ENCODE results near the gene PTPA.
"Not testable (repeated sequence)": the region's sequence is repeated elsewhere in the genome, so short reads cannot be mapped to it uniquely, and the experiment has no call there.

PTPA gene

DNA sequence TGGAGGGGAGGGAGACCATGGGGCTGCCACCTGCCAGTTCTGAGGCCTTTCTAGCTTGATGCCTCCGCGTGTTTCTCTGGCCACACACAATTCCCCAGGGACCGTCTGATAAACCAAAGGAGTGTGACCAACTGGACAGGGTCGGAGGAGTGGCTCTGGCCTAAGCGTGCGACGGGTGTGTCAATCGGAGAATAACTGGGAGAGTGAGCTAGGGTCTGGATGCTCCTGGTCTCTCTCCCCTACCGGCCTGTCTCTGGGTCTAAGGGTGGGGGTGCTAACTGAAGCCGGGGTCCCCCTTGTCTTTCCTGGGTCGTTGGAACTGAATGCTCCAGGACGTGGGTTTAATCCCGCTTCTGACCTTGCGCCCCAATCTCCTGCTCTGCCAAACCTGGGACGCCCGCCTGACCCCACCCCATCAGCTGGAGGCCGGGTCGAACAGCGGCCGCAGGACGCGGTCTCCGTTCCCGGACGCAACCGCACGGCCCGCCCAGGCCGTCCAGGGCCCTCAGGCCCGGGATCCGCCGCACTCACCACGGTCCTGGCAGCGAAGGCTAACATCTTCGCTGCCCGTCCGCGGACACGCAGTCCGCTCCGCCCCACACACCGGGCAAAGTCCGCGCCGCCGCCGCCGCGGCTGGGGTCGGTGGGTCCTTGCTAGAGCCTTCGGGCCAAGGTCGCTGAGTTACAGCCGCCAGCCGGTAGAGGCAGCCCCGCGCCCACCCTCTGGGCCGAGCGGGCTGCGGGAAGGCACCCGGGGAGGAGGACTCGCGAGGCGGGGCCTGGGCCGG, 1.1 kb upstream of the PTPA start:
- DNase-seq, result no peak

DNA sequence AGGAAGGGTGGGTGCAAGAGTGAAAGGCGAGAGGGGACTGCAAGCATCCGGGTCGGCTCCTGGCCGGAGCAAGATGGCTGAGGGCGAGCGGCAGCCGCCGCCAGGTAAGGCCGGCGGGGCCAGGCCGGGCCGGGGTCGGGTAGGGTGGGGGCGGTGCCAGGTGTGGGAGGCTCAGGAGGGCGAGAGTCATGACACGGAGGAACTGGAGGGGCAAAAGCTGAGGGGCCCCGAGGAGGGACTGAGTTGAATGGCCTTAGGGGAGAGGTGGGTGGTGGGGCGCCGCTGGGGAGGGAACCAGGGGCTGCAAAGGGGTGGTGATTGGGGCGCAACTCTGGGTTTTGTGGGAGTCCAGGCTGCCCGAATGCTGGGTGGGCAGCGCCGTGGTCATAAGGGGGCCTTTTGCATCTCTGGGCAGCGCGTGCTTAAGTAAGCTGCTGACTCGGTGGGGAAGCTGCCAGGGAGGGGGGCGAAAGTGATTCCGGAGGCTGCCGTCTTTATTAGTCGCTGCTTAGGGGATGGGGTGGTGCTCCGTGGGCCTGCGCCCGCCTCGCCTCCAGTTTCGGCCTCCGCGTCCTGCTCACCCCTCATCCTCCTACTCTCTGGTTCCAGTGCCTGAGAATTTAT, 425 bp downstream of the PTPA start:
- no peak for DNase-seq

DNA sequence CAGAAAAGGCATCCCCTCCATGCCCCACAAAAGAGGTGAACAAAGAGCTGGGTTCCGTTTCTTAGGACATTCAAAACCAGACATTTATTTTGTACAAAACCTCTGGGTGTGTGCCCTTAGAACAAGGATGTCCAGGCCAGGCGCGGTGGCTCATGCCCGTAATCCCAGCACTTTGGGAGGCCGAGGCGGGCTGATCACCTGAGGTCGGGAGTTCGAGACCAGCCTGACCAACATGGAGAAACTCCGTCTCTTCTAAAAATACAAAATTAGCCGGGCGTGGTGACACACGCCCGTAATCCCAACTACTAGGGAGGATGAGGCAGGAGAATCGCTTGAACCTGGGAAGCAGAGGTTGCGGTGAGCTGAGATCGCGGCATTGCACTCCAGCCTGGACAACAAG, 1.3 kb downstream of the PTPA start:
- DNase-seq, result not testable (repeated sequence)

DNA sequence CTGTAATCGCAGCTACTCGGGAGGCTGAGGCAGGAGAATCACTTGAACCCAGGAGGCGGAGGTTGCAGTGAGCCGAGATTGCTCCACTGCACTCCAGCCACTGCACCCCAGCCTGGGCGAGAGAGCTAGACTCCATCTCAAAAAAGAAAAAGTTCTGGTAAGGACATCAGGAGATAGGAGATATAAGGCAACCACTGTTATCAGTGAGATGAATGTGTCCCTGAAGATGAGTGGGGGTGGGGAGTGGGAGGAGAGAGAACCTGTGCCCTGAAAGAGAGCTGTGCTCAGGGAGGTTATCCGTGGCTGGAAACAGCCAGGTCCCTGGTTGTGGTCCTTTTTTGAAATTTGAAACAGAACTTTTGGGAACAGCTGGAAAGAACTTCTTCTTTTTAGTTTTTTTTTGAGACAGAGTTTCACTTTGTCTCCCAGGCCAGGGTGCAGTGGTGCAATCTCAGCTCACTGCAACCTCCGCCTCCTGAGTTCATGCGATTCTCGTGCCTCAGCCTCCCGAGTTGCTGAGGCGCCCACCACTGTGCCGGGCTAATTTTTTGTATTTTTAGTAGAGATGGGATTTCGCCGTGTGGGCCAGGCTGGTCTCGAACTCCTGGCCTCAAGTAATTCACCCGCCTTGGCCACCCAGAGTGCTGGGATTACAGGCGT, 2.6 kb downstream of the PTPA start:
- no peak for DNase-seq

DNA sequence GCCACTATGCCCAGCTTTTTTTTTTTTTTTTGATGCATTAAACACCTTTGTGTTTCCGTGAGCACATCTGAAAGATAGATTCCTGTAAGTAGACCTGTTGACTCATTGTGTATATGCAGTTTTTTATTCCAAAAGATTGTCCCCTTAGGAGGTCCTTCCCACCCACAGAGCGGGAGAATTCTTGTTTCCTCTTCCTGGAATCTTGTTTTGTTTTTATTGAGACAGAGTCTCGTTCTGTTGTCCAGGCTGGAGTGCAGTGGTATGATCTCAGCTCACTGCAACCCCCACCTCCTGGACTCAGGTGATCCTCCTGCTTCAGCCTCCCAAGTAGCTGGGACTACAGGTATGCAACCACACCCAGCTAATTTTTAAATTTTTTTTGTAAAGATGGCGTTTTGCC, 7.6 kb downstream of the PTPA start:
- no peak for DNase-seq

DNA sequence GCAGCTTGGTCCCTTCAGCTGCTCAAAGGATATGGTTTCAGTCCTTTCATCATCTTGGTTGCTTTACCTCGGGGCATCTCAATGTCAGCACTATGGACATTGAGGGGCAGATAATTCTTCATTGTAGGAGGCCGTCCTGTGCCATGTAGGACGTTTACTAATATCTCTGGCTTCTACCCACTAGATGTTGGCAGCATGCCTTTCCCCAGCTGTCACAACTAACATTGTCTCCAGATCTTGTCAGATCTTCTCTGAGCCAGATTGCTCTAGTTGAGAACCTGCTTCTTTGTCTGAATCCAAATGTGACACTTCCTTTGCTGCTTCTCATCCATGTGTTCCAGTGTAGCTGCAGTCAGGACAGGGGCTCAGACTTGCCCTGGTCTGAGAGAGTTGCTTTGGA, 10.3 kb downstream of the PTPA start:
- DNase-seq, result no peak

DNA sequence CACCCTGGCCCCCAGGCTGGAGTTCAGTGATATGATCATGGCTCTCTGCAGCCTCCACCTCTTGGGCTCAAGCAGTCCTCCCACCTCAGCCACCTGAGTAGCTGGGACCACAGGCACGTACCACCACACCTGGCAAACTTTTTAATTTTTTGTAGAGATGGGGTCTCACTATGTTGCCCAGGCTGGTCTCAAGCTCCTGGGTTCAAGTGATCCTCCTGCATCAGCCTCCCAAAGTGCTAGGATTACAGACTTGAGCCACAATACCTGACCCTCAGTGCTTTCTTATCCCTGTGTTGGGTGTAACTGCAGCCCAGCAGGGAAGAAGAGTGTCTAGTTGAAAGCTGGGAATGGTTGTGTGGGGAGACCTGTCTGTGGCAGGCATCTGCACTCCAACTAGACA, 10.9 kb downstream of the PTPA start:
- DNase-seq, result no peak

DNA sequence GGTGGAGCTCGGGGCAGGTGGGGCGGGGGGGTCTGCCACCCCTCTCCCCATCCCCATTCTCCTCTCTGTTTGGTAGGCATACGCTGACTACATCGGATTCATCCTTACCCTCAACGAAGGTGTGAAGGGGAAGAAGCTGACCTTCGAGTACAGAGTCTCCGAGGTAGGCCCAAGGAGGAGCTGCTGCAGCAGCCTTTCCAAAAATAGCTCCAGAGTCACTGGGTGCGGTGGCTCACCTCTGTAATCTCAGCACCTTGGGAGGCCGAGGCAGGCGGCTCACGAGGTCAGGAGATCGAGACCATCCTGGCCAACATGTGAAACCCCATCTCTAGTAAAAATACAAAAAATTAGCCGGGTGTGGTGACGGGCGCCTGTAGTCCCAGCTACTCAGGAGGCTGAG, 11.8 kb downstream of the PTPA start:
- not testable (repeated sequence) for DNase-seq

DNA sequence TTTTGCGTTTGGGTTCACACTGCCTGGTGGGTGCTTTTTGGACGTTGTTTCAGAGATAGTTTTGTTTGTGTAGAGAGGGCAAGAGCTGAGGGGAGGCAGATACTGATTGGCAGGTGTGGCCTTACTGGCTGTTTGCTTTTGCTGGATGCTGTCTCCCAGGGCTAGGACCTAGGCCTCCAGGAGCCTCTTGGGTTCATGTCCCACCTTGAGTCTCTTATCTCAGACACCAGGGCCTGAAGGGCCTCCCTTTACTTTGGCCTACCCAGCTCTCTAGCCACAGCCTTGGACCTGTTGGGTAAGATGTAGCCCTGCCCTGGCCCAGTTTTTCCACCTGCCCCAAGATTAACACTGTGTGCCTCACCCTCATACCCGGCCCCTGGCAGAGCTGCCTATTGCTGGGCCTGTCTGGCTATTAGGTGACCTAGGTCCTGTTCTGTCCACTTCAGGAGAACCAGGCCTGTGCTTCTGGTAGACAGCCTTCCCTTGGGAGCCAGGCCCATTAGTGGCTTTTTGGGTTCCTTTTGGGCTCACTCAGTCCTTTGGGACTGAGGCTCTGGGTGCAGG, 13.4 kb downstream of the PTPA start:
- no peak for DNase-seq

DNA sequence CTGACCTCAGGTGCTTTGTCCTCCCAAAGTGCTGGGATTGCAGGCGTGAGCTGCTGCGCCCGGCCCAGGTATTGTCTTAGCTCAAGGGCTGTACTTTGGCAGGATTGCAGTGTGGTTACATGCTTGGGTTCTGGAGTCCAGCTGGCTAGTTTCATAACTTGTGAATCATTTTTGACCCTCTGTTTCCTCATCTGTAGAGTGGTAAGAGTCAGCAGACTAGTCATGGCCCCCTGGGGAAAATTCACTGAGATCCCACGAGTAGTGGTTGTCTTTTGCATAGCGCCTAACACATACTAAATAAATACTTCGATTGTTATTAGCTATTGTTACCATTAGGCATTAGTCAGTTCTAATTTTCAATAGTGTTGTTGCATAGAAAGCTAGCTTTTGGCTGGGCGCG, 14.3 kb downstream of the PTPA start:
- DNase-seq, result no peak

DNA sequence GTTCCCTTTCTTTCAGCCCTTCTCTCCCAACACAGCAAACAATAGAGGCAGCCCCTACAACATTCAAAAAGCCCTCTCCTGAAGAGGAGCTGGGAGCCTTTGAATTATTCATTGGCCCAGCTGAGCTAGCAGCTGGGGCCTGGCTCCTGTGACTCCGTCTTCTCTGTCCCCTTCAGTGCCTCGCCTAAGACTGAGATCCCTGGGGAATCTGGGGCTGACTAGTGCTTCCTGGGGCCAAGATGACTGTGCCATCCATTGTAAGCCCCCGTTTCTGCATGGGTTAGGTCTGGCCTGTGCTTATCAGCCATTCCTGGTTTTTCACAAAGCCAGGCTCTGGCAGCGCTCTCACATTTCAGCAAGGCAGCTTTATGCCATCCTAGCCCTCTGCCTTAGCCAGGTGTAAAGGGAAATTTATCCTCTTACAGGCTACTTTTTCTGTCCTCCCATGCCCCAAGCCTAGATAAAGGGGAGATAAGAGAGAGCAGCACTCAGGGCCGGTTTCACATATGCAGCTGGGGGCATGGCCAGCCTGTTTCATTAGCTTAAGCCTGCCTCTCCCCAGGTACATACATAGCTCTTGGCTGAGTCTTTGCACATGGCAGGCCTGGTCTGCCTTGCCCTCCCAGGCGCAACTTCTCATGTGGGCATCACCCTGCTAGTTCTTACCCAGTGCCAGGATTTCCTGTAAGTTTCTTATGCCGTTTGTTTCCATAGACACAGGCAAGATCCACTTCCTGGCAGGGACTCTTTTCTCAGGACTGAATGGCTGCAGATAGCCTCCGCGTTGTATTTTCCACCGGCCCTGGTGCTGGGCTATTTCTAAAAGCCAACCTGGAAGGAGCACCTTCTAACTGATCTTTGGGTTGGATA, 15.8 kb downstream of the PTPA start:
- no peak for DNase-seq

DNA sequence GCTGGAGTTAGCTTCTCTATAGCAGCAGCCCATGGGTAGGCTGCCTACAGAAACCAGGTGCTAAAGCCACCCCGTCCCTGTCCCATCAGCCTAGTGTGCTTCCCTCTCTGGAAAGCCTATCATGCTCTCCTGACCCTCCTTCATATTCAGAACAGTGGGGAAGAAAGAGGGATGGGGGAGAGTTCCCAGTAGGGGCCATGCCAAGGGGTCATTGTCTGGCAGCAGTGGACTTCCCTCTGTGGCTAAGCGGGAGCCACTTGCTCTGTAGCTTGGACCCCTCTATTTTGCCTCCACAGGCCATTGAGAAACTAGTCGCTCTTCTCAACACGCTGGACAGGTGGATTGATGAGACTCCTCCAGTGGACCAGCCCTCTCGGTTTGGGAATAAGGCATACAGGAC, 17.5 kb downstream of the PTPA start:
- DNase-seq, result no peak

DNA sequence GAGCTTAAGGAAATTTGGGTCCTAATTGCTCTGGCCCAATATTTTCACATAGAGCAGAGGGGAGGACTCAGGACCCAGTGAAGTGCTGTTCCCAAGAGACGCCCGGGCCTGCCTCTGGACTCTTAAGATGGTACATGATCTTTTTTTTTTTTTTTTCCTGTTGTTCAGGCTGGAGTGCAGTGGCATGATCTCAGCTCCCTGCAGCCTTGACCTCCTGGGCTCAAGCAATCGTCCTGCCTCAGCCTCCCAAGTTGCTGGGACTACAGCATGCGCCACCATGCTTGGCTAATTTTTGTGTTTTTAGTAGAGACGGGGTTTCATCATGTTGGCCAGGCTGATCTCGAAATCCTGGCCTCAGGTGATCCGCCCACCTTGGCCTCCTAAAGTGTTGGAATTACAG, 19.1 kb downstream of the PTPA start:
- DNase-seq, result not testable (repeated sequence)

DNA sequence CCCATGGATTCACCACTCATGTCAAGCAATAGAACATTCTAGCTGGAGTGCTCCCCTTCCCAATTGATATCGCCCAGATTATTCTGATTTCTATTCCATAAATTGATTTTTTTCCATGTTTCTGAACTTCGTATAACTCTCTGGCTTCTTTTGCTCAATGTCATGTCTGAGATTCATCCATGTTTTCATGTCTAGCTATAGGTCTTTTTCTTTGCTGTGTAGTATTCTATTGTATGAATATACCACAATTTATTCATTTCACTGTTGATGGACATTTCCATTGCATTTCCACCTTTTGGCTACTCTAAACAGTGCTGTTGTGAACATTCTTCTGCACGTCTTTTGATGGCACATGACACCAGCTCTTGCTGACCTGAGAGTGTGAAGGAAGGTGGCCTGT, 19.6 kb downstream of the PTPA start:
- DNase-seq, result no peak

DNA sequence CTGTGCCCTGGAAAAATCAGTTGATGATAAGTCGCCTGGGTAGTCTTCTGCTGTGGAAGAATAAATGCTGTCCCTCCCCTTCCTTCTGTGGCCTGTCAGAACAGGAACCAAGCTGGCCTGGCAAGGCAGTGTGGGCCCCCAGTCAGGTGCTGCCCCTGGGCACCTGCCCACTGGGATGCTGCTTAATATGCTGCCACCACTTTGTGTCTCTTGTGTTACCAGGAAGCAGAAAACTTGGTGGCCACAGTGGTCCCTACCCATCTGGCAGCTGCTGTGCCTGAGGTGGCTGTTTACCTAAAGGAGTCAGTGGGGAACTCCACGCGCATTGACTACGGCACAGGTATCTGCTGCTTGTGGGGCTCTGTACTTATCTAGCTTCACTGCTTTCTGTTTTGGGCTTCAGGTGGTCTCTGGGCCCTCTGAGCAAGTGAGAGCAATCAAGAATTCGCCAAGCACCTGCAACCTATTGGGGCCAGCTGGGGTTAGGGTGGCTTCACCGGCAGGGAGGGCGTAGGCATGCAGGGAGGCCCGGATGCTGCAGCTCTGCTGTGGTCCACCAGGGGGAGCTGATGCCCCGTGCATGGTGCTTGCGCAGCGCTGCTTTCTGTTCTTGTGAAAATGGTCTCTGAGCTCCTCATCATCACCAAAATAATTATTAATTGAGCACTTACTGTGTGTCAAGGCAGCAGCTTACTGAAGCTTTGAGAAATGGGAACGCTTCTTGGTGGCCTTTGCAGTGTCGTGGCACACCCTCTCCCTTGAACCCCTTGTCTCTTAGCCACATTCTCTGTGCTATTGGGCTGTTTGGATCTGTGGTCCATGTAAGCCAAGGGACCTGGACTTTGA, 20.3 kb downstream of the PTPA start:
- DNase-seq, result peak; percentile 13

DNA sequence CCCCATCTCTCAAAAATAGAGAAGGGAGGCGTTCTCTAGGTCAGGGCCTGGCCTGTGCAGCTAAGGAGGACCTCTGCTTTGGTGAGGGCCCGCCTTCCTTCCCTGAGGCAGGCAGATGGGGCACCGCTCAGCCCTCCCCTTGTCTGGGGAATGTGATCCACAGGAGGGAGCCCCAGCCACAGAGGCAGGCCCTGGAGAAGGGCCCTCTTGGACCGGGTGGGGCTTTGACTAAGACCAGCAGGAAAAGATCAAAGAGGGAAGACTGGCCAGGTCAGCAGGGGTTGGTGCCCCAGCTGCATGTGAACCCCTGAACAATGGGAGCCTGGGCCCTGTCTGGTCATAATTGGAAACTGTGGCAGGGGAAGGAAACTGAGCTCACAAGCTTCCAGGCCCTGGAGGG, 21.9 kb downstream of the PTPA start:
- DNase-seq, result no peak

DNA sequence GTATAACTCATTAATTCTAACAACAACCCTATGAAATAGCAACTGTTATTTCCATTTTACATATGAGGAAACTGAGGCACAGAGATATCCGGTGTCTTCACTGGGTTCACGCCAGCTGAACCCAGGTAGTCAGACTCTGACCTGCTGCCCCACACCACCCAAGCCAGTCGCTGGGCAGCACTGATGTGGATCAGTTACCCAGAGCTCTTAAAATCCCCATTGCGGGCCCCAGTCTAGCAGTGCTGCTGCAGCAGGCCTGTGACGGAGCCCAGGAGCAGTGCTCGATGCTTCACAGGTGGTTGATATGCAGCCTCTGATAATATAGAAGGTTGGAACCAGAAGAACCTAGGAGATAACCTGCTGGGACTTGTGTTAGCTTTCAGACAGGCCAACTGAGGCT, 24.3 kb downstream of the PTPA start:
- DNase-seq, result no peak

DNA sequence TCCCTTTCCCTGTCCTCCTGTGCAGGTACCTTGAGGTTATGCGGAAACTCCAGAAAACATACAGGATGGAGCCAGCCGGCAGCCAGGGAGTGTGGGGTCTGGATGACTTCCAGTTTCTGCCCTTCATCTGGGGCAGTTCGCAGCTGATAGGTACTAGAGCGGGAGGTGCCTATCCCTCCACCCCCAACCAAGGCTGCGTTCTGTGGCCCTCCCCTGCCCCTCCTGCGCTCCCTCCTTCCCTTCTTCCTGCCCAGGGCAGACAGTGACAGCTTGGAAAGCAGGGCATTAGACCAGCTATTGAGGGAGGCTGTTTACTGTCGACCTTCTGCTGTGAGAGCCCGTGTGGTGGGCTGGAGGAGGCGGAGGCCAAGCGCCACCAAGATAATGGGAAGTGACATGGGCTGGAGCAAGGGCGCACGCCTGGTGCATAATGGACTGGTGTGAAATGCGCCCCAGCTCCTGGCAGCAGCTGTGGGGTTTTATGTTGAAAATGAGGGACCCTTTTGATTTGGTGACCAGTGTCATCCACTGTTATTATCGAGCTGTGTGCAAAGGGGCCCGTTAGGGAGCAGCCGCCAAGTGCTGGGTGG, 25.3 kb downstream of the PTPA start:
- no peak for DNase-seq

DNA sequence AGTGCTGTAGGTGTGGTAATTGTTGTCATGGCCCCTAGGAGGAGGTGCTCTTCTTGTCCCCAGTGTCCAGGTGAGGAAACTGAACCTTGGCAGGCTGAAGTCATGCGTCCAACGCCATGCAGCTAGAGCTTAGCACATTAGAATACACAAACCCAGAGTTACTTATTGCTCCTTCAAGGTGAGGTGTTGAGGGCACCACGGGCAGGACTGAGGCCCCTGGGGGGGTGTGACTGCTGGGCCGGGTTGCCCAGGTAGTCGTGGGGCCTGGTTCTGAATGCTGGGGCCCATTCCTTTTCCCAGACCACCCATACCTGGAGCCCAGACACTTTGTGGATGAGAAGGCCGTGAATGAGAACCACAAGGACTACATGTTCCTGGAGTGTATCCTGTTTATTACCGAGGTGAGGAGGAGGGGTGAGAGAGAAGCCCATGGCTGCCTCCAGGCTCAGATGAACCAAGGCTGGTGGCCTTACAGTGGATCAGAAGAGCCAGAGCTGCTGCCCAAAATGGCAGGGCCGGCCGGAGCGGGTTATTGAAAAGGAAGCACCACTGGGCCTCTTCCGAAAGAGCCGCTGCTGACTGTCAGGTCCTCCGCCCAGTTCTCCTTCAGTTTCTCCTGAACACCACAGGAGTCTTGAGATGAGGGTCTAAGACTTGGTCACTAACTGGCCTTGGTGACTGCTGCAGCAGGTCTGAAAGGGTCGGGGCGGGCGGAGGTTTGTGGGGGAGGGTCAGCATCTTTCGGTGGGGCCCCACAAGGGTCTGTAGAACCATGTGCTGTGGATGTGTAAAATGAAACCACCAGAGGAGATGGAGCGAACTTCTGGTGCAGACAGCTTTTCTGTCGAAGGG, 26.3 kb downstream of the PTPA start:
- DNase-seq, result no peak

DNA sequence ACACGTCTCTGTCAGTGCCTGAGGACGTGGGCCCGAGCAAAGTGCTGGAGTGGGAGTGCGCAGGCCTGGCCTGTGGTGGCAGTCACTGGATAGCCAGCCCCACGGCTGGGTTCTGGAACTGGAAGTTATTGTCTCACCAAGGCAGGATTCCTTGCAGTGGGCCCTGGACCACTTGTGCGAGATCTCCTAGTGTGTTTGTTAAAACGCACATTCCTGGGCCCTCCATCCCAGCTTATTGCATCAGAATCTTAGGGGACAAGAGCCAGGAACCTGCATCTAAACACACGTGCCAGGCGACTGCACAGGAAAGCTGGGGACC, 26.9 kb downstream of the PTPA start:
- no peak for DNase-seq
